ENCODE results near the gene RPL22.

Gene RPL22

GRCh38 chr1:6180268-6180706 is 19.1 kb downstream of the RPL22 start, which contains the start of gene CHD5:
CHD5 (minus strand) TSS chr1:6180321; CDS start chr1:6180023, 298 bp downstream.
- Histone ChIP-seq H3K4me3 (ENCODE audit: low read length) (no peak within 1 kb of the TSS), H3K27me3 (ENCODE audit: control insufficient read depth, low read length) (peaks cover 20% of the 10 kb centered on the region)

GRCh38 chr1:6179564-6180175 is 19.7 kb downstream of the RPL22 start:
- H3K9me3 ChIP-seq (ENCODE audit: control insufficient read depth, insufficient read depth, low read length), result no peaks in the 10 kb centered on the region
- no peaks in the 10 kb centered on the region; the same call in 1 of the 2 replicates for H3K4me1 ChIP-seq (ENCODE audit: control insufficient read depth, low read length)
- H3K9me2 ChIP-seq (replicated peaks; ENCODE audit: control insufficient read depth, low read length), result no peaks in the 10 kb centered on the region
- H3K79me2 ChIP-seq (ENCODE audit: control insufficient read depth, low read length), result no peaks in the 10 kb centered on the region
- TF ChIP-seq CTCF (IDR thresholded peaks at IDR 0.05; ENCODE audit: low read depth, low read length, poor library complexity, severe bottlenecking), result no peak
- no peak for TF ChIP-seq EZH2phosphoT487 (IDR thresholded peaks at IDR 0.05; ENCODE audit: borderline replicate concordance, low read length)
- H3K4me2 ChIP-seq (ENCODE audit: low read length), result no peak overlapping the region
- H3F3A ChIP-seq (ENCODE audit: control insufficient read depth, insufficient read depth), result peaks cover 19% of the 10 kb centered on the region
- H3K36me3 ChIP-seq (ENCODE audit: control insufficient read depth, low read length), result peaks cover 6% of the 10 kb centered on the region
- H3K27me3 ChIP-seq (ENCODE audit: control insufficient read depth, low read length), result peaks cover 20% of the 10 kb centered on the region
- H3K4me3 ChIP-seq (ENCODE audit: low read length), result no peak overlapping the region
- H4K20me1 ChIP-seq (ENCODE audit: control insufficient read depth, insufficient read depth, low read depth, low read length), result peaks cover 14% of the 10 kb centered on the region
- H3K27ac ChIP-seq (ENCODE audit: low read depth, low read length), result no peak overlapping the region

More at GRCh38 chr1:6180268-6180706, 19.1 kb downstream of the RPL22 start, which contains the start of gene CHD5:
- Histone ChIP-seq H3K9me3 (ENCODE audit: control insufficient read depth, insufficient read depth, low read length) (no peaks in the 10 kb centered on the region), H3K79me2 (ENCODE audit: control insufficient read depth, low read length) (no peaks in the 10 kb centered on the region), H3F3A (ENCODE audit: control insufficient read depth, insufficient read depth) (peaks cover 26% of the 10 kb centered on the region), H3K4me2 (ENCODE audit: low read length) (no peak within 1 kb of the TSS), H3K9me2 (replicated peaks; ENCODE audit: control insufficient read depth, low read length) (no peaks in the 10 kb centered on the region), H3K36me3 (ENCODE audit: control insufficient read depth, low read length) (peaks cover 13% of the 10 kb centered on the region), H3K27ac (ENCODE audit: low read depth, low read length) (no peak within 1 kb of the TSS), H3K4me1 (ENCODE audit: control insufficient read depth, low read length) (no peaks in the 10 kb centered on the region; the same call in 1 of the 2 replicates), H4K20me1 (ENCODE audit: control insufficient read depth, insufficient read depth, low read depth, low read length) (peaks cover 20% of the 10 kb centered on the region)
- no peak for TF ChIP-seq EZH2phosphoT487 (IDR thresholded peaks at IDR 0.05; ENCODE audit: borderline replicate concordance, low read length)
- TF ChIP-seq CTCF (IDR thresholded peaks at IDR 0.05; ENCODE audit: low read depth, low read length, poor library complexity, severe bottlenecking), result no peak

GRCh38 chr1:6178751-6179563 is 20.4 kb downstream of the RPL22 start:
- TF ChIP-seq CTCF (IDR thresholded peaks at IDR 0.05; ENCODE audit: low read depth, low read length, poor library complexity, severe bottlenecking) (no peak), EZH2phosphoT487 (IDR thresholded peaks at IDR 0.05; ENCODE audit: borderline replicate concordance, low read length) (no peak)
- no peak overlapping the region for H3K27ac ChIP-seq (ENCODE audit: low read depth, low read length)
- no peaks in the 10 kb centered on the region for H3K9me2 ChIP-seq (replicated peaks; ENCODE audit: control insufficient read depth, low read length)
- peaks cover 11% of the 10 kb centered on the region; the same call in 1 of the 2 replicates for H4K20me1 ChIP-seq (ENCODE audit: control insufficient read depth, insufficient read depth, low read depth, low read length)
- no peaks in the 10 kb centered on the region; the same call in 1 of the 2 replicates for H3K4me1 ChIP-seq (ENCODE audit: control insufficient read depth, low read length)
- H3K79me2 ChIP-seq (ENCODE audit: control insufficient read depth, low read length), result no peaks in the 10 kb centered on the region
- no peak overlapping the region for H3K4me2 ChIP-seq (ENCODE audit: low read length)
- H3K36me3 ChIP-seq (ENCODE audit: control insufficient read depth, low read length), result no peaks in the 10 kb centered on the region
- H3F3A ChIP-seq (ENCODE audit: control insufficient read depth, insufficient read depth), result peaks cover 12% of the 10 kb centered on the region
- H3K4me3 ChIP-seq (ENCODE audit: low read length), result no peak overlapping the region
- H3K27me3 ChIP-seq (ENCODE audit: control insufficient read depth, low read length), result peaks cover 20% of the 10 kb centered on the region
- no peaks in the 10 kb centered on the region for H3K9me3 ChIP-seq (ENCODE audit: control insufficient read depth, insufficient read depth, low read length)

Data from DOHH2 (cell line).